Endothelial cell (in vitro differentiated cells): ENCODE data around the gene ZFP92. TPM values are rescaled to one million over a fixed set of nuclear protein-coding genes. Genes with fewer than 3 reads are reported as not detected.
"Not testable (repeated sequence)": the region's sequence is repeated elsewhere in the genome, so short reads cannot be mapped to it uniquely, and the experiment has no call there.

Source experiments
- DNase-seq: peaks from one replicate; pipeline ENCODE4 v3.0.0; 2021; ENCODE audit warnings: low spot score
- H3K27ac Mint-ChIP-seq: one replicate; pipeline ENCODE4 v1.8.0; 2021; ENCODE audit warnings: mixed read lengths, inconsistent platforms; ENCODE audit not compliant: unreplicated experiment
- H3K27me3 Mint-ChIP-seq: one replicate; pipeline ENCODE4 v1.8.0; 2021; ENCODE audit warnings: mild to moderate bottlenecking, moderate library complexity, mixed read lengths, inconsistent platforms; ENCODE audit not compliant: unreplicated experiment
- H3K36me3 Mint-ChIP-seq: one replicate; pipeline ENCODE4 v1.8.0; 2021; ENCODE audit warnings: mild to moderate bottlenecking, low read depth, mixed read lengths, inconsistent platforms; ENCODE audit not compliant: unreplicated experiment
- H3K4me1 Mint-ChIP-seq: one replicate; pipeline ENCODE4 v1.8.0; 2021; ENCODE audit warnings: mild to moderate bottlenecking, mixed read lengths, inconsistent platforms; ENCODE audit not compliant: unreplicated experiment
- H3K4me3 Mint-ChIP-seq: one replicate; pipeline ENCODE4 v1.8.0; 2021; ENCODE audit warnings: mild to moderate bottlenecking, mixed read lengths, inconsistent platforms; ENCODE audit not compliant: unreplicated experiment
- H3K9me3 Mint-ChIP-seq: one replicate; pipeline ENCODE4 v1.8.0; 2021; ENCODE audit warnings: mixed read lengths, inconsistent platforms; ENCODE audit not compliant: unreplicated experiment
- CTCF ChIP-seq: fragments of 200-600 bp; sonication (generic); IDR thresholded peaks from one replicate; pipeline ENCODE4 v1.5.0; 2021; ENCODE audit warnings: antibody characterized with exemption; ENCODE audit not compliant: unreplicated experiment
- total RNA-seq: library from RNA; stranded (reverse); fragmentation: NEBNext Ultra II Directional; extraction: Animal tissue kit (Norgen Biotek cat#: 25700); gene quantifications from one replicate; pipeline ENCODE4 v1.2.1, GENCODE V29; 2021; ENCODE audit not compliant: unreplicated experiment

Gene ZFP92
- total RNA-seq, 1 donor from 2014 or later = 0.49 TPM

GRCh38 chrX:153397256-153397960, 13.9 kb upstream of the ZFP92 start:
- H3K9me3 Mint-ChIP-seq = no peaks in the 10 kb centered on the region
- peaks cover 8% of the 10 kb centered on the region for H3K27me3 Mint-ChIP-seq
- H3K36me3 Mint-ChIP-seq = no peaks in the 10 kb centered on the region
- no peak overlapping the region for H3K27ac Mint-ChIP-seq
- no peaks in the 10 kb centered on the region for H3K4me1 Mint-ChIP-seq
- no peak for DNase-seq
- no peak overlapping the region for H3K4me3 Mint-ChIP-seq
- TF ChIP-seq CTCF = no peak

- no peak for DNase-seq
- TF ChIP-seq CTCF = no peak
- Mint-ChIP-seq H3K4me3 (no peak overlapping the region), H3K9me3 (no peaks in the 10 kb centered on the region), H3K27me3 (peaks cover 8% of the 10 kb centered on the region), H3K36me3 (no peaks in the 10 kb centered on the region), H3K4me1 (no peaks in the 10 kb centered on the region), H3K27ac (no peak overlapping the region)
Measured at GRCh38 chrX:153398275-153398960, 12.9 kb upstream of the ZFP92 start.

GRCh38 chrX:153400146-153401132, 10.8 kb upstream of the ZFP92 start:
- H3K9me3 Mint-ChIP-seq = no peaks in the 10 kb centered on the region
- H3K4me1 Mint-ChIP-seq = no peaks in the 10 kb centered on the region
- peak; percentile 66 for DNase-seq
- no peaks in the 10 kb centered on the region for H3K36me3 Mint-ChIP-seq
- TF ChIP-seq CTCF = peak; percentile 75
- no peak overlapping the region for H3K4me3 Mint-ChIP-seq
- peaks cover 4% of the 10 kb centered on the region for H3K27me3 Mint-ChIP-seq
- no peak overlapping the region for H3K27ac Mint-ChIP-seq

- no peak within 1 kb of the TSS for H3K4me3 Mint-ChIP-seq
- no peaks in the 10 kb centered on the region for H3K4me1 Mint-ChIP-seq
- H3K27ac Mint-ChIP-seq = no peak within 1 kb of the TSS
- no peaks in the 10 kb centered on the region for H3K36me3 Mint-ChIP-seq
- no peak for TF ChIP-seq CTCF
- no peaks in the 10 kb centered on the region for H3K9me3 Mint-ChIP-seq
- peaks cover 4% of the 10 kb centered on the region for H3K27me3 Mint-ChIP-seq
- DNase-seq = no peak
Measured at GRCh38 chrX:153401133-153401764, 10.0 kb upstream of the ZFP92 start, which contains the start of gene PNMA6E. TSS of gene PNMA6E (minus strand) at chrX:153401350. CDS start at chrX:153398849, 2,501 bp downstream.

- H3K4me3 Mint-ChIP-seq, H3K27me3 Mint-ChIP-seq: not testable (repeated sequence)
Measured at GRCh38 chrX:153404333-153404732, 6.9 kb upstream of the ZFP92 start.

More at GRCh38 chrX:153404333-153404732, 6.9 kb upstream of the ZFP92 start:
- H3K4me1 Mint-ChIP-seq, H3K36me3 Mint-ChIP-seq, H3K9me3 Mint-ChIP-seq, DNase-seq, H3K27ac Mint-ChIP-seq: not testable (repeated sequence)
